GM12892 (cell line): ENCODE data around the gene CSAD. TPM values are rescaled to one million over a fixed set of nuclear protein-coding genes. Genes with fewer than 3 reads are reported as not detected.

Source experiments
- DNase-seq: peaks from one replicate; pipeline ENCODE4 v3.0.0; 2011; ENCODE audit not compliant: insufficient read length
- FAIRE-seq: peaks from 2 replicates; lab custom pipeline; 2011; peaks lifted over from hg19 to GRCh38; lab: Jason Lieb, UNC
- POLR2A ChIP-seq: IDR thresholded peaks from 2 replicates; pipeline ENCODE4 v1.6.1; 2011; ENCODE audit warnings: low read depth, low read length, control low read depth
- POLR2AphosphoS5 ChIP-seq: IDR thresholded peaks from 2 replicates; pipeline ENCODE4 v1.6.1; 2011; ENCODE audit warnings: low read depth, low read length, control low read depth
- TAF1 ChIP-seq: IDR thresholded peaks from 2 replicates; pipeline ENCODE4 v1.6.1; 2011; ENCODE audit warnings: low read depth, mild to moderate bottlenecking, control low read depth, low read length, borderline replicate concordance
- polyA plus RNA-seq: library from polyadenylated mRNA; unstranded; fragments of >200 nt; gene quantifications from one replicate; pipeline ENCODE4 v1.2.1, GENCODE V29; 2012; ENCODE audit warnings: missing spikeins, inconsistent platforms; ENCODE audit not compliant: missing spikeins

The CSAD gene
- 14.2 TPM for polyA plus RNA-seq

- peak; percentile 70; the same call in 1 of the 2 replicates for TF ChIP-seq POLR2AphosphoS5
- TF ChIP-seq TAF1 = peak; percentile 61
- TF ChIP-seq POLR2A = peak; percentile 83
- DNase-seq = peak; percentile 98
- FAIRE-seq = peak; percentile 97
Observed at GRCh38 chr12:53180220-53180930, at the start of gene CSAD, which contains the start of gene ZNF740. TSS of gene CSAD (minus strand) at chr12:53180925. CDS start at chr12:53173470, 7,455 bp downstream. TSS of gene ZNF740 (plus strand) at chr12:53180722. CDS start at chr12:53181984, 1,262 bp downstream.

- FAIRE-seq (no peak), DNase-seq (no peak)
- TF ChIP-seq POLR2A (no peak), POLR2AphosphoS5 (no peak), TAF1 (no peak)
Observed at GRCh38 chr12:53230108-53230845, 49.6 kb upstream of the CSAD start.

GRCh38 chr12:53229454-53229853 is 48.7 kb upstream of the CSAD start:
- no peak for DNase-seq
- FAIRE-seq = no peak
- TF ChIP-seq TAF1 (no peak), POLR2AphosphoS5 (no peak), POLR2A (no peak)

- DNase-seq (no peak), FAIRE-seq (no peak)
- no peak for TF ChIP-seq POLR2AphosphoS5
- no peak for TF ChIP-seq TAF1
- TF ChIP-seq POLR2A = no peak
Observed at GRCh38 chr12:53227836-53228235, 47.1 kb upstream of the CSAD start.

GRCh38 chr12:53227341-53227740 is 46.6 kb upstream of the CSAD start:
- FAIRE-seq (no peak), DNase-seq (no peak)
- TF ChIP-seq POLR2AphosphoS5 (no peak), TAF1 (no peak)

GRCh38 chr12:53226815-53227214 is 46.1 kb upstream of the CSAD start:
- DNase-seq (no peak), FAIRE-seq (no peak)
- no peak for TF ChIP-seq POLR2A
- TF ChIP-seq TAF1 = no peak
- TF ChIP-seq POLR2AphosphoS5 = no peak

- DNase-seq (no peak), FAIRE-seq (no peak)
- TF ChIP-seq POLR2AphosphoS5 (no peak), POLR2A (no peak), TAF1 (no peak)
Observed at GRCh38 chr12:53225635-53226424, 45.1 kb upstream of the CSAD start.

GRCh38 chr12:53224897-53225634 is 44.3 kb upstream of the CSAD start:
- TF ChIP-seq POLR2A (no peak), POLR2AphosphoS5 (no peak), TAF1 (no peak)
- FAIRE-seq = no peak
- no peak for DNase-seq

GRCh38 chr12:53224061-53224896 is 43.6 kb upstream of the CSAD start:
- no peak for DNase-seq
- no peak for TF ChIP-seq TAF1
- no peak for TF ChIP-seq POLR2AphosphoS5
- no peak for TF ChIP-seq POLR2A

GRCh38 chr12:53223389-53224060 is 42.8 kb upstream of the CSAD start:
- TF ChIP-seq POLR2A = no peak
- TF ChIP-seq TAF1 = no peak
- no peak for TF ChIP-seq POLR2AphosphoS5
- FAIRE-seq (no peak), DNase-seq (no peak)

More at GRCh38 chr12:53224061-53224896, 43.6 kb upstream of the CSAD start:
- FAIRE-seq = no peak
